ENCODE data around the gene MYCBP2. TPM values are rescaled to one million over a fixed set of nuclear protein-coding genes. Genes with fewer than 3 reads are reported as not detected.

MYCBP2 gene
- total RNA-seq, 2 experiments from 2014 or later, result 121 to 125 TPM

DNA sequence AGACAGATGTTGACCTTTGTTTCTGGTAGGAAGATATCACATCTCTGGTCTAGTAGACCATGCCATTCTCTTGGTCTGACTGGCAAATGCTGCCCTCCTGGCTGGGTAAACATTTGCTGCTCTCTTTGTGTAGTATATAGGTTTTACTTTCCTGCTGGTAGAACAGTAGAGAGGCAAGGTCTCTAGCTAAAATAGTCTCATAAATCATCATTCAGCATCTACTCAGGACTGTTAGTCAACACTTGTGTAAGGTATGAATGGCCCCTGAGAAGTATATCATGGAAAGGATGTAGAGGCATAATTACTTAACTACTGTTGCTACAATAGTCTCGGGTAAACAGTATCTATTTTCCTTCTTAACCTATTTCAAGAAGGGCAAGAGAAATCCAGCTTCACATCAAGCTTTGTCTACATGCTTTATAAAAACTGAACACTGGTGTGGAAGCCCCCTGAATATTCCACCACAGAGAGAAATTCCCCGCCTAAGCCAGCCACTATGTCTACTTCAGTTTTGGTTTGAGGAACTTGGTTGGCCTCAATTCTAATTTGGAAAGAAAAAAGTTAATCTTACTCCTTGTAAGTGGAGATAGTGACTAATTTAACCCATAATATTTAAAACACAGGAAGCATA lies 18.4 kb upstream of the MYCBP2 start:
- Histone ChIP-seq H3K9me2 (ENCODE audit: insufficient read depth, low read length) (no peaks in the 10 kb centered on the region), H3K36me3 (ENCODE audit: insufficient read depth, low read length) (no peaks in the 10 kb centered on the region), H3K27ac (ENCODE audit: low read depth, low read length, poor library complexity, severe bottlenecking) (peak overlapping the region; percentile 12), H3K4me1 (ENCODE audit: insufficient read depth, low read length, poor library complexity, severe bottlenecking) (peaks cover 29% of the 10 kb centered on the region), H3K79me2 (ENCODE audit: insufficient read depth, low read depth, low read length) (no peaks in the 10 kb centered on the region), H3K4me3 (ENCODE audit: low read depth, low read length, poor library complexity, severe bottlenecking) (peak overlapping the region; percentile 4), H3K4me2 (ENCODE audit: low read length) (peak overlapping the region; percentile 53), H4K20me1 (ENCODE audit: insufficient read depth, low read length) (no peaks in the 10 kb centered on the region), H3K9me3 (ENCODE audit: low read length) (no peaks in the 10 kb centered on the region), H2AFZ (ENCODE audit: low read length) (peak overlapping the region; percentile 98)
- no TSS peak for BruUV-seq (replicated peaks)
- ChIA-PET CTCF (ENCODE audit: unreplicated experiment) (no interaction called here), POLR2A (interaction anchor here (0.6 to 12.4 kb wide), 8 partner anchors 8 to 351 kb away, joined by 3 to 117 read pairs (median 3); partner anchors contain the start of gene MYCBP2)
- TF ChIP-seq EZH2phosphoT487 (IDR thresholded peaks at IDR 0.05; ENCODE audit: borderline replicate concordance, low read depth, low read length), result no peak
- TF ChIP-seq, protein P1, sequence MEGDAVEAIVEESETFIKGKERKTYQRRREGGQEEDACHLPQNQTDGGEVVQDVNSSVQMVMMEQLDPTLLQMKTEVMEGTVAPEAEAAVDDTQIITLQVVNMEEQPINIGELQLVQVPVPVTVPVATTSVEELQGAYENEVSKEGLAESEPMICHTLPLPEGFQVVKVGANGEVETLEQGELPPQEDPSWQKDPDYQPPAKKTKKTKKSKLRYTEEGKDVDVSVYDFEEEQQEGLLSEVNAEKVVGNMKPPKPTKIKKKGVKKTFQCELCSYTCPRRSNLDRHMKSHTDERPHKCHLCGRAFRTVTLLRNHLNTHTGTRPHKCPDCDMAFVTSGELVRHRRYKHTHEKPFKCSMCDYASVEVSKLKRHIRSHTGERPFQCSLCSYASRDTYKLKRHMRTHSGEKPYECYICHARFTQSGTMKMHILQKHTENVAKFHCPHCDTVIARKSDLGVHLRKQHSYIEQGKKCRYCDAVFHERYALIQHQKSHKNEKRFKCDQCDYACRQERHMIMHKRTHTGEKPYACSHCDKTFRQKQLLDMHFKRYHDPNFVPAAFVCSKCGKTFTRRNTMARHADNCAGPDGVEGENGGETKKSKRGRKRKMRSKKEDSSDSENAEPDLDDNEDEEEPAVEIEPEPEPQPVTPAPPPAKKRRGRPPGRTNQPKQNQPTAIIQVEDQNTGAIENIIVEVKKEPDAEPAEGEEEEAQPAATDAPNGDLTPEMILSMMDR (conservative IDR thresholded peaks at IDR 0.05; ENCODE audit: low read length), result no peak
- intact Hi-C loops (cut with micrococcal nuclease; ENCODE audit: unreplicated experiment), result no loop called here
- peak; percentile 20 for DNase-seq (ENCODE audit: low spot score)

DNA sequence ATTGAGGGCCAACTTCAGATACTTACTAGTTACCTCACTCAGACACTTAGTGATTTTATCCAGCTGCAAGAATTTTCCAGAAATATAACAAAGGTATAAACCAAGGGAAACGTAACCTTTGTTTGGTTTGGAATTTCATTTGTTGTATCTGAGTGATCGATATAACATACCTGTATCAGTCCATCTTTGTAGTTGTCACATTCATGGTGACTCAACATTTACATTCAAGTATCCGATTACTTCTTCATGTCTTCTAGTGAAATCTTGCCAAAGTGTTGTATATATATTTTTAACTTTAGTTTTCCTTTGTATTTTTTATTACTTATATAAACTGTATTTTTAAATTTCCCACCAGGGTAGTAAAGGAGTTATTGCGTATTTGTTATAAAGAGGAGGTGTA lies 16.9 kb upstream of the MYCBP2 start:
- CTCF ChIA-PET (ENCODE audit: unreplicated experiment), result no interaction called here
- Histone ChIP-seq H3K4me2 (ENCODE audit: low read length) (no peak overlapping the region), H3K4me1 (ENCODE audit: insufficient read depth, low read length, poor library complexity, severe bottlenecking) (peaks cover 44% of the 10 kb centered on the region), H3K9me2 (ENCODE audit: insufficient read depth, low read length) (no peaks in the 10 kb centered on the region), H4K20me1 (ENCODE audit: insufficient read depth, low read length) (no peaks in the 10 kb centered on the region), H3K36me3 (ENCODE audit: insufficient read depth, low read length) (no peaks in the 10 kb centered on the region), H2AFZ (ENCODE audit: low read length) (no peak overlapping the region), H3K9me3 (ENCODE audit: low read length) (no peaks in the 10 kb centered on the region), H3K79me2 (ENCODE audit: insufficient read depth, low read depth, low read length) (no peaks in the 10 kb centered on the region), H3K4me3 (ENCODE audit: low read depth, low read length, poor library complexity, severe bottlenecking) (no peak overlapping the region), H3K27ac (ENCODE audit: low read depth, low read length, poor library complexity, severe bottlenecking) (no peak overlapping the region)
- POLR2A ChIA-PET, result interaction anchor here (0.8 to 12.4 kb wide), 2 partner anchors 15 to 158 kb away, joined by 3 to 117 read pairs; partner anchors contain the start of gene MYCBP2
- no TSS peak for BruUV-seq (replicated peaks)
- TF ChIP-seq EZH2phosphoT487 (IDR thresholded peaks at IDR 0.05; ENCODE audit: borderline replicate concordance, low read depth, low read length), result no peak
- TF ChIP-seq, protein P1 (conservative IDR thresholded peaks at IDR 0.05; ENCODE audit: low read length), result no peak
- intact Hi-C loops (cut with micrococcal nuclease; ENCODE audit: unreplicated experiment), result no loop called here
- DNase-seq (ENCODE audit: low spot score), result no peak

DNA sequence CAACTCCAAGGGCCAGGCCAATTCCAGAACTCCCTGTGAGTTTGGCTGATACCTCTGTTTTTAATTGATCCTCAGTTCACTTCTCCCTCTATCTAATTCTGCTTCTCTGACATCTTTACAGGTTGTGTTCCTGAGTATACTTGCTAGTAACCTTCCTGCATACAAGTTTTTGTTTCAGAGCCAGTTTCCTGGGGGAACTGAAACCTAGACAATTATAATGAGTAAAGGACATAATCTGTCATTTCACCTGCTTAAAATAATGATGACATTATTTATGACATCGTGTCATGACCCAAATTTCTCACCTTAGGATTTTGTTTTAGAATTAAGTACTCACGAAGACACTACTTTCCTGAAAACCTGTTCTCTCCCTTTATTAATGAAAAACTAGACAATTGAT lies 12.5 kb upstream of the MYCBP2 start:
- BruUV-seq (replicated peaks), result no TSS peak
- no peaks in the 10 kb centered on the region for H4K20me1 ChIP-seq (ENCODE audit: insufficient read depth, low read length)
- no peaks in the 10 kb centered on the region for H3K36me3 ChIP-seq (ENCODE audit: insufficient read depth, low read length)
- intact Hi-C loops (cut with micrococcal nuclease; ENCODE audit: unreplicated experiment), result loop anchor here (1.0 kb wide), 2 partner anchors 90 to 139 kb away; no protein-coding TSS in a partner anchor
- peak overlapping the region; percentile 92 for H3K27ac ChIP-seq (ENCODE audit: low read depth, low read length, poor library complexity, severe bottlenecking)
- peak; percentile 82 for DNase-seq (ENCODE audit: low spot score)
- no peaks in the 10 kb centered on the region for H3K9me3 ChIP-seq (ENCODE audit: low read length)
- peak overlapping the region; percentile 95 for H3K4me2 ChIP-seq (ENCODE audit: low read length)
- no peaks in the 10 kb centered on the region for H3K79me2 ChIP-seq (ENCODE audit: insufficient read depth, low read depth, low read length)
- peak overlapping the region; percentile 90 for H2AFZ ChIP-seq (ENCODE audit: low read length)
- ChIA-PET CTCF (ENCODE audit: unreplicated experiment) (interaction anchor here (0.6 to 1.4 kb wide), 3 partner anchors 20 to 138 kb away, joined by 3 to 4 read pairs (median 3); no protein-coding TSS in a partner anchor), POLR2A (interaction anchor here (0.8 to 12.4 kb wide), 8 partner anchors 9 to 250 kb away, joined by 3 to 117 read pairs (median 6); partner anchors contain the start of gene MYCBP2)
- H3K4me1 ChIP-seq (ENCODE audit: insufficient read depth, low read length, poor library complexity, severe bottlenecking), result peaks cover 49% of the 10 kb centered on the region
- no peak for TF ChIP-seq EZH2phosphoT487 (IDR thresholded peaks at IDR 0.05; ENCODE audit: borderline replicate concordance, low read depth, low read length)
- TF ChIP-seq, protein P1 (conservative IDR thresholded peaks at IDR 0.05; ENCODE audit: low read length), result no peak
- H3K9me2 ChIP-seq (ENCODE audit: insufficient read depth, low read length), result no peaks in the 10 kb centered on the region
- peak overlapping the region; percentile 60 for H3K4me3 ChIP-seq (ENCODE audit: low read depth, low read length, poor library complexity, severe bottlenecking)

All from OCI-LY7 (cell line).